ENCODE results near the gene APBA3. TPM values are rescaled to one million over a fixed set of nuclear protein-coding genes. Genes with fewer than 3 reads are reported as not detected.

Gene APBA3
- total and polyA plus RNA-seq, 2 of the 4 experiments (the other 2 are of a cell fraction): 9.5 to 18.4 TPM

DNA sequence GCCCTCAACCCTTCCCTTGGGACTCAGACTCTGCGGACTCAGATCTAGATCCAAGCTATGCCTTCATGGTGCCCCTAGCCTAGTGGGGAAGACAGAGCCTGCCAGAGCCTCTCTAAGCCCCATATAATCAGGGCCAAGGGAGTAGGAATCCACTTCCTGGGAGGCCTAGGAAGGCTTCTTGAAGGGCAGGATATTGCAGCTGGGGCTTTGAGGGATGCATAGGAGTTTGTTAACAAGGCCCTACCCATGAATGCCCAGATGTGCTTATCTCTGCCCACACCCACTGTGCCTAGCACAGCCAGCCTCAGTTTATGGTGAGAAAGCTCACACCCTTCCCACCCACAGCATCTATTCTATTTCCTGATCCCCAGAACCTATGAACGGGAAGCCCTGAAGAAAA lies 11.3 kb downstream of the APBA3 start:
- CTCF ChIA-PET: no interaction called here
- no peak for TF ChIP-seq SMC3 (IDR thresholded peaks at IDR 0.05; ENCODE audit: low read depth, low read length)
- TF ChIP-seq FOS (IDR thresholded peaks at IDR 0.05; ENCODE audit: low read depth, low read length): no peak
- TF ChIP-seq MAFK (IDR thresholded peaks at IDR 0.05; ENCODE audit: low read depth, low read length): no peak
- TF ChIP-seq, protein P1, sequence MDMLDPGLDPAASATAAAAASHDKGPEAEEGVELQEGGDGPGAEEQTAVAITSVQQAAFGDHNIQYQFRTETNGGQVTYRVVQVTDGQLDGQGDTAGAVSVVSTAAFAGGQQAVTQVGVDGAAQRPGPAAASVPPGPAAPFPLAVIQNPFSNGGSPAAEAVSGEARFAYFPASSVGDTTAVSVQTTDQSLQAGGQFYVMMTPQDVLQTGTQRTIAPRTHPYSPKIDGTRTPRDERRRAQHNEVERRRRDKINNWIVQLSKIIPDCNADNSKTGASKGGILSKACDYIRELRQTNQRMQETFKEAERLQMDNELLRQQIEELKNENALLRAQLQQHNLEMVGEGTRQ (IDR thresholded peaks at IDR 0.05; ENCODE audit: low read depth, low read length): no peak
- no peak for TF ChIP-seq BHLHE40 (IDR thresholded peaks at IDR 0.05; ENCODE audit: low read depth, low read length)
- TF ChIP-seq, protein P2, sequence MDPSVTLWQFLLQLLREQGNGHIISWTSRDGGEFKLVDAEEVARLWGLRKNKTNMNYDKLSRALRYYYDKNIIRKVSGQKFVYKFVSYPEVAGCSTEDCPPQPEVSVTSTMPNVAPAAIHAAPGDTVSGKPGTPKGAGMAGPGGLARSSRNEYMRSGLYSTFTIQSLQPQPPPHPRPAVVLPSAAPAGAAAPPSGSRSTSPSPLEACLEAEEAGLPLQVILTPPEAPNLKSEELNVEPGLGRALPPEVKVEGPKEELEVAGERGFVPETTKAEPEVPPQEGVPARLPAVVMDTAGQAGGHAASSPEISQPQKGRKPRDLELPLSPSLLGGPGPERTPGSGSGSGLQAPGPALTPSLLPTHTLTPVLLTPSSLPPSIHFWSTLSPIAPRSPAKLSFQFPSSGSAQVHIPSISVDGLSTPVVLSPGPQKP (IDR thresholded peaks at IDR 0.05; ENCODE audit: borderline replicate concordance, low read depth, low read length): no peak
- TF ChIP-seq, protein P3, sequence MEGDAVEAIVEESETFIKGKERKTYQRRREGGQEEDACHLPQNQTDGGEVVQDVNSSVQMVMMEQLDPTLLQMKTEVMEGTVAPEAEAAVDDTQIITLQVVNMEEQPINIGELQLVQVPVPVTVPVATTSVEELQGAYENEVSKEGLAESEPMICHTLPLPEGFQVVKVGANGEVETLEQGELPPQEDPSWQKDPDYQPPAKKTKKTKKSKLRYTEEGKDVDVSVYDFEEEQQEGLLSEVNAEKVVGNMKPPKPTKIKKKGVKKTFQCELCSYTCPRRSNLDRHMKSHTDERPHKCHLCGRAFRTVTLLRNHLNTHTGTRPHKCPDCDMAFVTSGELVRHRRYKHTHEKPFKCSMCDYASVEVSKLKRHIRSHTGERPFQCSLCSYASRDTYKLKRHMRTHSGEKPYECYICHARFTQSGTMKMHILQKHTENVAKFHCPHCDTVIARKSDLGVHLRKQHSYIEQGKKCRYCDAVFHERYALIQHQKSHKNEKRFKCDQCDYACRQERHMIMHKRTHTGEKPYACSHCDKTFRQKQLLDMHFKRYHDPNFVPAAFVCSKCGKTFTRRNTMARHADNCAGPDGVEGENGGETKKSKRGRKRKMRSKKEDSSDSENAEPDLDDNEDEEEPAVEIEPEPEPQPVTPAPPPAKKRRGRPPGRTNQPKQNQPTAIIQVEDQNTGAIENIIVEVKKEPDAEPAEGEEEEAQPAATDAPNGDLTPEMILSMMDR (conservative IDR thresholded peaks at IDR 0.05; ENCODE audit: low read depth, low read length): no peak
- ATAC-seq (ENCODE audit: low read depth): no peak
- H4K5ac ChIP-seq (ENCODE audit: low read depth, low read length): no peak overlapping the region
- in situ Hi-C loops (cut with MboI; ENCODE audit: low sequenced_read_pairs) (no loop called here), intact Hi-C loops (cut with micrococcal nuclease) (no loop called here), dilution Hi-C loops (cut with HindIII; ENCODE audit: low sequenced_read_pairs, unreplicated experiment) (no loop called here)
- no peak overlapping the region for H3K9ac ChIP-seq (ENCODE audit: low read depth, low read length)
- no peak overlapping the region for H3K4me2 ChIP-seq (ENCODE audit: low read depth, low read length)
- H2AK9ac ChIP-seq (replicated peaks; ENCODE audit: low read depth, low read length, poor library complexity): no peak overlapping the region
- no peak overlapping the region for H2AFZ ChIP-seq (replicated peaks; ENCODE audit: low read length, poor library complexity)
- no peak overlapping the region for H2AK5ac ChIP-seq (ENCODE audit: low read depth, low read length)
- no peak overlapping the region for H2BK5ac ChIP-seq (ENCODE audit: low read depth, low read length, poor library complexity, severe bottlenecking)
- no peak overlapping the region for H3K23ac ChIP-seq (ENCODE audit: low read depth, low read length)
- H4K8ac ChIP-seq (ENCODE audit: low read depth in 2 of 2, low read length in 2 of 2): no peak overlapping the region
- no peak overlapping the region for H2BK20ac ChIP-seq (ENCODE audit: low read depth, low read length)
- no peak overlapping the region for H3K56ac ChIP-seq (ENCODE audit: extremely low read depth, insufficient read depth, low read length)
- no peaks in the 10 kb centered on the region for H3K9me1 ChIP-seq (ENCODE audit: insufficient read depth, low read length)
- POLR2A ChIA-PET (ENCODE audit: unreplicated experiment): no interaction called here
- no peak overlapping the region for H3K14ac ChIP-seq (replicated peaks; ENCODE audit: low read depth, low read length)
- H4K20me1 ChIP-seq (ENCODE audit: insufficient read depth, low read length): no peaks in the 10 kb centered on the region
- H3K36me3 ChIP-seq (ENCODE audit: control insufficient read depth, insufficient read depth, low read length): peaks cover 24% of the 10 kb centered on the region; the same call in 1 of the 2 replicates
- BruUV-seq (replicated peaks): no TSS peak
- H3K9me3 ChIP-seq (ENCODE audit: control insufficient read depth, insufficient read depth, low read length): no peaks in the 10 kb centered on the region
- 100% methylated on average over 1 of the region's 2 CpGs; no CpG with 5 or more reads in 1 of the 2 experiments for WGBS, 2 experiments (ENCODE audit: extremely low coverage in 2 of 2, insufficient read length in 1 of 2)
- no peak for DNase-seq
- peaks cover 4% of the 10 kb centered on the region; the same call in 1 of the 2 replicates for H3K27me3 ChIP-seq (ENCODE audit: control insufficient read depth, insufficient read depth, low read length)
- H3K4me1 ChIP-seq (ENCODE audit: control insufficient read depth, insufficient read depth, low read length): no peaks in the 10 kb centered on the region
- H3K27ac ChIP-seq (ENCODE audit: insufficient read depth, low read length): no peak overlapping the region
- no peaks in the 10 kb centered on the region; a peak in 1 of 4 replicates for H3K79me1 ChIP-seq (ENCODE audit: low read depth in 1 of 2, low read length in 2 of 2)
- no peak overlapping the region for H4K91ac ChIP-seq (ENCODE audit: insufficient read depth, low read depth, low read length)
- H3K18ac ChIP-seq (ENCODE audit: low read depth, low read length): no peak overlapping the region
- no peak overlapping the region for H3K4me3 ChIP-seq (ENCODE audit: insufficient read depth, low read depth, low read length)
- H2BK15ac ChIP-seq (ENCODE audit: low read depth, low read length): no peak overlapping the region
- no peak overlapping the region for H3K4ac ChIP-seq (ENCODE audit: low read depth, low read length)
- no peak overlapping the region for H2BK120ac ChIP-seq (ENCODE audit: low read depth, low read length)
